GM23248 (cell line): ENCODE measurements around the gene PARD3B.

Experiments
- EZH2 ChIP-seq: fragments of 200-600 bp; sonication (generic); IDR thresholded peaks from 2 replicates; pipeline ENCODE4 v1.6.1; 2018; ENCODE audit warnings: antibody characterized with exemption, mild to moderate bottlenecking; ENCODE audit not compliant: insufficient read depth, poor library complexity, severe bottlenecking
- EZH2phosphoT487 ChIP-seq: fragments of 200-600 bp; sonication (generic); IDR thresholded peaks from 2 replicates; pipeline ENCODE4 v1.6.1; 2018; ENCODE audit warnings: antibody characterized with exemption, moderate library complexity, mild to moderate bottlenecking, low read depth; ENCODE audit not compliant: insufficient read depth

DNA sequence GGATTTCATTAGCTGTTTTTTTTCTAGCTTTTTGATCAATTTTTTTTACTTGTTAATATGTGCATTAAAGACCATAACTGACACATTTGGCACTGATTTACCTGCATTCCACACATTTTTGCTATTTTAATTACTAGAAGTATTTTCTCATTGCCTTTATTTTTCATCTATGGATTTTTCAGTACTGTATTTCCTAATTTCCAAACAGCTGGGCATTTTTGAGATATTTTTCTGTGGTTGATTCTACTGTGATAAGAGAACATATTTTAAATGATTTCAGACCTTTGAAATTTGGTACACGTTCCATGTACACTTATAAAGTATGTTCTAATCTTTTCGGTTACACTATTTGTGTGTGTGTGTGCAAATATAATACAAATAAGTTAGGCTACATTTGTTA lies 135.3 kb downstream of the PARD3B start:
- no peak for TF ChIP-seq EZH2phosphoT487
- TF ChIP-seq EZH2, result no peak
